ENCODE results near the gene NDUFB5. TPM values are rescaled to one million over a fixed set of nuclear protein-coding genes. Genes with fewer than 3 reads are reported as not detected.

The NDUFB5 gene
- total and polyA plus RNA-seq, 10 of the 15 experiments (the other 5 are each of a cell fraction or from before 2014, with no cell fraction given) = 82.0 to 320 (median 126) TPM

GRCh38 chr3:179562591-179563270 is 41.9 kb upstream of the NDUFB5 start, which contains the start of gene ACTL6A (continued):
- TF ChIP-seq PKNOX1 (IDR thresholded peaks at IDR 0.05) (peak; percentile 96), CBX3 (IDR thresholded peaks at IDR 0.05; ENCODE audit: borderline replicate concordance, low read depth) (no peak), CHD4 (IDR thresholded peaks at IDR 0.05) (no peak), CBX5 (IDR thresholded peaks at IDR 0.05; ENCODE audit: low read depth) (no peak), SREBF2 (IDR thresholded peaks at IDR 0.05; ENCODE audit: low read length) (no peak), HDGF (IDR thresholded peaks at IDR 0.05) (peak; percentile 100), YY1 (IDR thresholded peaks at IDR 0.05; ENCODE audit: low read depth, low read length) (peak; percentile 59; the same call in 1 of the 2 replicates), ZBTB33 (IDR thresholded peaks at IDR 0.05) (no peak), NFYA (IDR thresholded peaks at IDR 0.05; ENCODE audit: borderline replicate concordance, low read depth, low read length) (peak; percentile 83), ATF7 (IDR thresholded peaks at IDR 0.05; ENCODE audit: low read depth) (peak; percentile 43; the same call in 1 of the 2 replicates), POU2F2 (IDR thresholded peaks at IDR 0.05; ENCODE audit: borderline replicate concordance, low read depth, low read length) (0 out of 3 replicates have a peak, but pooled peaks have one; percentile 51), SMC3 (IDR thresholded peaks at IDR 0.05; ENCODE audit: borderline replicate concordance, low read length) (no peak), USF1 (IDR thresholded peaks at IDR 0.05; ENCODE audit: borderline replicate concordance, extremely low read length, insufficient read depth, low read depth, low read length) (no peak), RCOR1 (conservative IDR thresholded peaks at IDR 0.05; ENCODE audit: low read depth, low read length) (peak; percentile 36; the same call in 1 of the 2 replicates), TBL1XR1 (IDR thresholded peaks at IDR 0.05; ENCODE audit: low read depth, low read length) (no peak), BHLHE40 (IDR thresholded peaks at IDR 0.05; ENCODE audit: borderline replicate concordance in 1 of 2, low read depth in 2 of 2, low read length in 1 of 2) (peak in 1 of 2 experiments; percentile 32; a peak in 2 of 4 replicates), RELA (IDR thresholded peaks at IDR 0.05; ENCODE audit: borderline replicate concordance, partially characterized antibody) (peak; percentile 45), EGR1 (IDR thresholded peaks at IDR 0.05; ENCODE audit: borderline replicate concordance in 1 of 2, low read depth in 2 of 2, low read length in 2 of 2) (peak in 1 of 2 experiments; percentile 76; a peak in 1 of 3 replicates), EZH2 (IDR thresholded peaks at IDR 0.05; ENCODE audit: borderline replicate concordance, control insufficient read depth, low read depth, low read length) (no peak), ETV6 (conservative IDR thresholded peaks at IDR 0.05 in 1 of 2, IDR thresholded peaks at IDR 0.05 in 1 of 2; ENCODE audit: borderline replicate concordance in 1 of 2, low read depth in 1 of 2) (no peak), REST (IDR thresholded peaks at IDR 0.05; ENCODE audit: low read depth, low read length) (no peak), ZNF622 (IDR thresholded peaks at IDR 0.05) (peak; percentile 97)
